A549 (cell line): ENCODE results near the gene APOBEC4. TPM values are rescaled to one million over a fixed set of nuclear protein-coding genes. Genes with fewer than 3 reads are reported as not detected.
A peak's percentile ranks its signal among the peaks of the same experiment; 100 is the strongest.

ENCODE experiments used
- ATAC-seq, 2 experiments: fragments of 200-7000 bp in 1 of 2; fragments of >200 bp in 1 of 2; cut with Nextera tagmentation in 1 of 2; cut with Tn5 transposase in 1 of 2; 3 replicates each; pipeline versions ENCODE4 v1.8.0 to v1.9.1; 2018 to 2020; ENCODE audit warnings: mild to moderate bottlenecking in 1 of 2, moderate library complexity in 1 of 2
- CTCF ChIA-PET: fragments of 300-600 bp; sonication (Branson Sonifier 250); formaldehyde crosslinking; extraction: SDS; loops from one replicate; lab custom pipeline; 2021; ENCODE audit warnings: antibody characterized with exemption, inconsistent platforms; lab: Yijun Ruan, JAX
- POLR2A ChIA-PET: fragments of 350-600 bp; formaldehyde crosslinking; extraction: SDS; loops from one replicate; lab custom pipeline; 2021; ENCODE audit warnings: antibody characterized with exemption, inconsistent platforms; lab: Yijun Ruan, JAX
- DNase-seq, 2 experiments: peaks; one replicate each; pipeline versions ENCODE4 v3.0.0 to v3.0.0-alpha.2; 2011 to 2016; ENCODE audit warnings: low read depth in 1 of 2, low spot score in 1 of 2
- FAIRE-seq: peaks from 2 replicates; lab custom pipeline; 2011; peaks lifted over from hg19 to GRCh38; lab: Jason Lieb, UNC
- H3K27ac ChIP-seq, 2 experiments: fragments of >200 bp; sonication (Bioruptor Twin); formaldehyde crosslinking; 3 replicates each; pipeline ENCODE4 v1.5.1; 2016 to 2017
- H3K4me1 ChIP-seq: fragments of >200 bp; sonication (Bioruptor Twin); formaldehyde crosslinking; 3 replicates; pipeline ENCODE4 v1.6.1; 2016
- H3K4me2 ChIP-seq: fragments of >200 bp; sonication (Bioruptor Twin); formaldehyde crosslinking; 3 replicates; pipeline ENCODE4 v1.6.1; 2016
- H3K4me3 ChIP-seq: fragments of >200 bp; sonication (Bioruptor Twin); formaldehyde crosslinking; 3 replicates; pipeline ENCODE4 v1.5.1; 2016
- H3K9me3 ChIP-seq: fragments of >200 bp; sonication (Bioruptor Twin); formaldehyde crosslinking; 3 replicates; pipeline ENCODE4 v1.6.1; 2016
- BHLHE40 ChIP-seq: IDR thresholded peaks from 2 replicates; pipeline ENCODE4 v1.6.1; 2012; ENCODE audit warnings: low read depth, low read length, inconsistent platforms
- CBX8 ChIP-seq: fragments of 200-600 bp; sonication (generic); IDR thresholded peaks from 2 replicates; pipeline ENCODE4 v1.6.1; 2016
- CEBPB ChIP-seq, 2 experiments: fragments of >200 bp in 1 of 2; sonication (Bioruptor Twin) in 1 of 2; formaldehyde crosslinking in 1 of 2; IDR thresholded peaks; 2 replicates each; pipeline ENCODE4 v1.6.1; 2012 to 2016
- EHMT2 ChIP-seq: fragments of 200-600 bp; sonication (generic); IDR thresholded peaks from 2 replicates; pipeline ENCODE4 v1.6.1; 2016; ENCODE audit warnings: antibody characterized with exemption, low read depth, mild to moderate bottlenecking, moderate library complexity
- EP300 ChIP-seq, 2 experiments: fragments of >200 bp; sonication (Bioruptor Twin); formaldehyde crosslinking; IDR thresholded peaks; 2 replicates in 1 of 2; 3 replicates in 1 of 2; pipeline ENCODE4 v1.6.1; 2016 to 2017
- FOSL2 ChIP-seq, 2 experiments: fragments of 450-650 bp in 1 of 2; fragments of >200 bp in 1 of 2; sonication (Bioruptor Twin) in 1 of 2; formaldehyde crosslinking; IDR thresholded peaks; 2 replicates each; pipeline versions ENCODE4 v1.5.0 to v1.6.1; 2016 to 2020; ENCODE audit warnings: mild to moderate bottlenecking in 1 of 2, moderate library complexity in 1 of 2
- HDAC2 ChIP-seq: fragments of 200-600 bp; sonication (generic); IDR thresholded peaks from 2 replicates; pipeline ENCODE4 v1.6.1; 2016
- HOXA7 ChIP-seq: fragments of 250-450 bp; sonication (Bioruptor Pico); IDR thresholded peaks from 2 replicates; pipeline ENCODE4 v1.5.0; 2020; ENCODE audit warnings: mild to moderate bottlenecking, moderate library complexity
- HOXB5 ChIP-seq: fragments of 250-450 bp; sonication (Bioruptor Pico); IDR thresholded peaks from 2 replicates; pipeline ENCODE4 v1.5.0; 2020; ENCODE audit warnings: mild to moderate bottlenecking, moderate library complexity
- JUN ChIP-seq, 2 experiments: fragments of >200 bp; sonication (Bioruptor Twin); formaldehyde crosslinking; IDR thresholded peaks; 2 replicates in 1 of 2; 3 replicates in 1 of 2; pipeline ENCODE4 v1.6.1; 2016 to 2017
- KDM1A ChIP-seq: fragments of 200-600 bp; sonication (generic); IDR thresholded peaks from 2 replicates; pipeline ENCODE4 v1.6.1; 2016; ENCODE audit warnings: low read depth, mild to moderate bottlenecking
- MYC ChIP-seq: IDR thresholded peaks from 2 replicates; pipeline ENCODE4 v1.6.1; 2012; ENCODE audit warnings: mild to moderate bottlenecking, inconsistent platforms, low read length, improper control_type of control experiment, borderline replicate concordance
- NFE2L2 ChIP-seq: fragments of 150-350 bp; conservative IDR thresholded peaks from 2 replicates; pipeline ENCODE4 v1.6.1; 2014; ENCODE audit warnings: low read length
- NR3C1 ChIP-seq: fragments of >200 bp; sonication (Bioruptor Twin); formaldehyde crosslinking; IDR thresholded peaks from 3 replicates; pipeline ENCODE4 v1.6.1; 2017
- POLR2AphosphoS2 ChIP-seq: conservative IDR thresholded peaks from 2 replicates; pipeline ENCODE4 v1.6.1; 2012; ENCODE audit warnings: low read length, improper control_type of control experiment, inconsistent platforms
- RARB ChIP-seq: fragments of 250-450 bp; sonication (Bioruptor Pico); IDR thresholded peaks from 2 replicates; pipeline ENCODE4 v1.8.0; 2021; ENCODE audit warnings: mild to moderate bottlenecking, moderate library complexity
- RNF2 ChIP-seq: fragments of 200-600 bp; sonication (generic); IDR thresholded peaks from 2 replicates; pipeline ENCODE4 v1.6.1; 2016; ENCODE audit warnings: low read depth, mild to moderate bottlenecking, antibody characterized with exemption, moderate library complexity, borderline replicate concordance
- SMC3 ChIP-seq: fragments of >200 bp; sonication (Bioruptor Twin); formaldehyde crosslinking; IDR thresholded peaks from 3 replicates; pipeline ENCODE4 v1.6.1; 2018; ENCODE audit warnings: inconsistent platforms
- SREBF2 ChIP-seq: fragments of 450-650 bp; IDR thresholded peaks from 2 replicates; pipeline ENCODE4 v1.6.1; 2014; ENCODE audit warnings: mild to moderate bottlenecking, moderate library complexity
- ZNF302 ChIP-seq: fragments of 250-450 bp; sonication (Bioruptor Pico); IDR thresholded peaks from 2 replicates; pipeline ENCODE4 v1.9.0; 2021; ENCODE audit warnings: inconsistent platforms, mild to moderate bottlenecking, moderate library complexity
- ZSCAN20 ChIP-seq: fragments of 250-450 bp; sonication (Bioruptor Pico); IDR thresholded peaks from 2 replicates; pipeline ENCODE4 v1.8.0; 2022; ENCODE audit warnings: mild to moderate bottlenecking, moderate library complexity
- WGBS: methylation state at CpG from one replicate; pipeline ENCODE4 v1.1.6; 2017; ENCODE audit errors: missing lambda C conversion rate; 5-methylcytosine and 5-hydroxymethylcytosine counted together
- polyA plus RNA-seq, 4 experiments: library from polyadenylated mRNA; depleted of rRNA in 3 of 4; stranded (reverse); fragments of >200 nt; fragmentation: RNase III in 1 of 4; extraction: RNeasy Plus Mini Kit Qiagen cat#74134 plus additional on column Dnase treatment in 1 of 4; gene quantifications; 2 replicates in 3 of 4; 3 replicates in 1 of 4; pipeline ENCODE4 v1.2.3, GENCODE V29; 2011 to 2017
- TF ChIP-seq, protein P1 (sequence below): fragments of 200-600 bp; sonication (generic); IDR thresholded peaks from 2 replicates; pipeline ENCODE4 v1.6.1; 2016; ENCODE audit warnings: antibody characterized with exemption, mild to moderate bottlenecking, moderate library complexity
- TF ChIP-seq, protein P2 (sequence below): fragments of >200 bp; sonication (Bioruptor Twin); formaldehyde crosslinking; IDR thresholded peaks from 2 replicates; pipeline ENCODE4 v1.6.1; 2016
- TF ChIP-seq, protein P3 (sequence below): fragments of >200 bp; sonication (Bioruptor Twin); formaldehyde crosslinking; IDR thresholded peaks from 3 replicates; pipeline ENCODE4 v1.6.1; 2016
- TF ChIP-seq, protein P4 (sequence below): fragments of 150-350 bp; IDR thresholded peaks from 2 replicates; pipeline ENCODE4 v1.6.1; 2014; ENCODE audit warnings: low read depth, mild to moderate bottlenecking, low read length
- TF ChIP-seq, protein P5 (sequence below): fragments of 250-450 bp; sonication (Bioruptor Pico); IDR thresholded peaks from 2 replicates; pipeline ENCODE4 v1.5.0; 2021; ENCODE audit warnings: mild to moderate bottlenecking, moderate library complexity, borderline replicate concordance
- TF ChIP-seq, protein P6 (sequence below): IDR thresholded peaks from 2 replicates; pipeline ENCODE4 v1.6.1; 2012

APOBEC4 gene
- polyA plus RNA-seq, 2 of the 4 experiments (the other 2 are of a cell fraction) = not detected

DNA sequence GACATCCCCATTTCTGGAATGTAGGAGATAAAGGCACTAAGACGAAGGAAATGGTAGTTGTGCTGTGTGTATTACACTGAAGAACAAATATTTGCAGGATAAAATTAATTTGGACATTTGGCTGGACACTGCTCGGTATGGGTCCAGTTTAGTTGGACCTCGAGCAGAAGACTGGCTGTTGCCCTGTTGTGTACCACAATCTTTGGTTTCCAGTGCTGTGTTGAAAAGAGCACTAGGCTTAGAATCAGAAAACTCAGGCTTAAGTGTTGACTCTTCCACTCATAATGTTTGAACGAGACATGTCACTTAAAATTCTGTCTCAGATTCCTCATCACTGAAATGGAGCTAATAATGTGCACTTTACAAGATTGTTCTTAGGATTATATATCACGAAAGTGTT lies 16.3 kb downstream of the APOBEC4 start:
- FAIRE-seq (no peak), DNase-seq (no peak), ATAC-seq (no peak)
- 45% methylated on average over 5 of the region's 5 CpGs for WGBS
- Histone ChIP-seq H3K4me3 (peak overlapping the region; percentile 96), H3K9me3 (no peaks in the 10 kb centered on the region), H3K4me1 (peaks cover 17% of the 10 kb centered on the region), H3K27ac (no peak overlapping the region), H3K4me2 (peak overlapping the region; percentile 97)
- ChIA-PET CTCF (interaction anchor here (1.0 kb wide), 2 partner anchors 19 to 130 kb away, joined by 3 to 4 read pairs; no protein-coding TSS in a partner anchor), POLR2A (no interaction called here)
- TF ChIP-seq, protein P1, sequence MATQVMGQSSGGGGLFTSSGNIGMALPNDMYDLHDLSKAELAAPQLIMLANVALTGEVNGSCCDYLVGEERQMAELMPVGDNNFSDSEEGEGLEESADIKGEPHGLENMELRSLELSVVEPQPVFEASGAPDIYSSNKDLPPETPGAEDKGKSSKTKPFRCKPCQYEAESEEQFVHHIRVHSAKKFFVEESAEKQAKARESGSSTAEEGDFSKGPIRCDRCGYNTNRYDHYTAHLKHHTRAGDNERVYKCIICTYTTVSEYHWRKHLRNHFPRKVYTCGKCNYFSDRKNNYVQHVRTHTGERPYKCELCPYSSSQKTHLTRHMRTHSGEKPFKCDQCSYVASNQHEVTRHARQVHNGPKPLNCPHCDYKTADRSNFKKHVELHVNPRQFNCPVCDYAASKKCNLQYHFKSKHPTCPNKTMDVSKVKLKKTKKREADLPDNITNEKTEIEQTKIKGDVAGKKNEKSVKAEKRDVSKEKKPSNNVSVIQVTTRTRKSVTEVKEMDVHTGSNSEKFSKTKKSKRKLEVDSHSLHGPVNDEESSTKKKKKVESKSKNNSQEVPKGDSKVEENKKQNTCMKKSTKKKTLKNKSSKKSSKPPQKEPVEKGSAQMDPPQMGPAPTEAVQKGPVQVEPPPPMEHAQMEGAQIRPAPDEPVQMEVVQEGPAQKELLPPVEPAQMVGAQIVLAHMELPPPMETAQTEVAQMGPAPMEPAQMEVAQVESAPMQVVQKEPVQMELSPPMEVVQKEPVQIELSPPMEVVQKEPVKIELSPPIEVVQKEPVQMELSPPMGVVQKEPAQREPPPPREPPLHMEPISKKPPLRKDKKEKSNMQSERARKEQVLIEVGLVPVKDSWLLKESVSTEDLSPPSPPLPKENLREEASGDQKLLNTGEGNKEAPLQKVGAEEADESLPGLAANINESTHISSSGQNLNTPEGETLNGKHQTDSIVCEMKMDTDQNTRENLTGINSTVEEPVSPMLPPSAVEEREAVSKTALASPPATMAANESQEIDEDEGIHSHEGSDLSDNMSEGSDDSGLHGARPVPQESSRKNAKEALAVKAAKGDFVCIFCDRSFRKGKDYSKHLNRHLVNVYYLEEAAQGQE = no peak
- TF ChIP-seq HOXB5 (CRISPR knock-in tag) (no peak), EP300 (IDR thresholded peaks at IDR 0.05) (no peak), BHLHE40 (no peak), HDAC2 (no peak), POLR2AphosphoS2 (no peak), RNF2 (no peak), KDM1A (no peak), MYC (no peak), EHMT2 (no peak), SREBF2 (no peak), CBX8 (no peak), NFE2L2 (no peak)
- TF ChIP-seq, protein P2, sequence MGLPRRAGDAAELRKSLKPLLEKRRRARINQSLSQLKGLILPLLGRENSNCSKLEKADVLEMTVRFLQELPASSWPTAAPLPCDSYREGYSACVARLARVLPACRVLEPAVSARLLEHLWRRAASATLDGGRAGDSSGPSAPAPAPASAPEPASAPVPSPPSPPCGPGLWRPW = no peak

DNA sequence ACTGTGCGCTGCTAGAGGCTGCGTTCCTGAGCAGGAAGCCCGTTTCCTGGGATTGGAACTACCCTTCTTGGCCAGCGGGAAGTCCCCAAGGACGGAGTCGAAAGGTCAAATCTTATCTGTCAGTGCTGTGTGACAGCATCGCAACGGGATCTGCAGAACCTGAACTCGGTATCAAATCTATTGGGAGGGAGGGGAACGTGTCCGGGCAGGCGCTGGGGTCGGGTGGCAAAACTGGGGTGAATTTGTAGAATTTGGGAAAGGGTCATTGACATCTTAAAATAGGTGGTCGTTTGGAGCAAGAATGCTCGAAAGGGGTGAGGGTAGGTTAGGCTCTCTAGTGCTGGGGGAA lies 16.8 kb downstream of the APOBEC4 start:
- Histone ChIP-seq H3K27ac (peak overlapping the region in 1 of 2 experiments; percentile 54; a peak in 2 of 6 replicates), H3K4me1 (peaks cover 21% of the 10 kb centered on the region)
- CTCF ChIA-PET = no interaction called here
- TF ChIP-seq FOSL2 (IDR thresholded peaks at IDR 0.05) (no peak), FOSL2 (CRISPR knock-in tag; IDR thresholded peaks at IDR 0.05) (no peak), MYC (no peak), ZSCAN20 (CRISPR knock-in tag) (no peak), ZNF302 (no peak), POLR2AphosphoS2 (no peak), BHLHE40 (no peak), KDM1A (no peak), HOXA7 (no peak), CEBPB (IDR thresholded peaks at IDR 0.05) (no peak), RARB (CRISPR knock-in tag) (no peak), SMC3 (no peak), JUN (IDR thresholded peaks at IDR 0.05) (no peak), NR3C1 (no peak)
- TF ChIP-seq, protein P3, sequence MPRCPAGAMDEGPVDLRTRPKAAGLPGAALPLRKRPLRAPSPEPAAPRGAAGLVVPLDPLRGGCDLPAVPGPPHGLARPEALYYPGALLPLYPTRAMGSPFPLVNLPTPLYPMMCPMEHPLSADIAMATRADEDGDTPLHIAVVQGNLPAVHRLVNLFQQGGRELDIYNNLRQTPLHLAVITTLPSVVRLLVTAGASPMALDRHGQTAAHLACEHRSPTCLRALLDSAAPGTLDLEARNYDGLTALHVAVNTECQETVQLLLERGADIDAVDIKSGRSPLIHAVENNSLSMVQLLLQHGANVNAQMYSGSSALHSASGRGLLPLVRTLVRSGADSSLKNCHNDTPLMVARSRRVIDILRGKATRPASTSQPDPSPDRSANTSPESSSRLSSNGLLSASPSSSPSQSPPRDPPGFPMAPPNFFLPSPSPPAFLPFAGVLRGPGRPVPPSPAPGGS = no peak
- TF ChIP-seq, protein P4, sequence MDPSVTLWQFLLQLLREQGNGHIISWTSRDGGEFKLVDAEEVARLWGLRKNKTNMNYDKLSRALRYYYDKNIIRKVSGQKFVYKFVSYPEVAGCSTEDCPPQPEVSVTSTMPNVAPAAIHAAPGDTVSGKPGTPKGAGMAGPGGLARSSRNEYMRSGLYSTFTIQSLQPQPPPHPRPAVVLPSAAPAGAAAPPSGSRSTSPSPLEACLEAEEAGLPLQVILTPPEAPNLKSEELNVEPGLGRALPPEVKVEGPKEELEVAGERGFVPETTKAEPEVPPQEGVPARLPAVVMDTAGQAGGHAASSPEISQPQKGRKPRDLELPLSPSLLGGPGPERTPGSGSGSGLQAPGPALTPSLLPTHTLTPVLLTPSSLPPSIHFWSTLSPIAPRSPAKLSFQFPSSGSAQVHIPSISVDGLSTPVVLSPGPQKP = no peak
- TF ChIP-seq, protein P5, sequence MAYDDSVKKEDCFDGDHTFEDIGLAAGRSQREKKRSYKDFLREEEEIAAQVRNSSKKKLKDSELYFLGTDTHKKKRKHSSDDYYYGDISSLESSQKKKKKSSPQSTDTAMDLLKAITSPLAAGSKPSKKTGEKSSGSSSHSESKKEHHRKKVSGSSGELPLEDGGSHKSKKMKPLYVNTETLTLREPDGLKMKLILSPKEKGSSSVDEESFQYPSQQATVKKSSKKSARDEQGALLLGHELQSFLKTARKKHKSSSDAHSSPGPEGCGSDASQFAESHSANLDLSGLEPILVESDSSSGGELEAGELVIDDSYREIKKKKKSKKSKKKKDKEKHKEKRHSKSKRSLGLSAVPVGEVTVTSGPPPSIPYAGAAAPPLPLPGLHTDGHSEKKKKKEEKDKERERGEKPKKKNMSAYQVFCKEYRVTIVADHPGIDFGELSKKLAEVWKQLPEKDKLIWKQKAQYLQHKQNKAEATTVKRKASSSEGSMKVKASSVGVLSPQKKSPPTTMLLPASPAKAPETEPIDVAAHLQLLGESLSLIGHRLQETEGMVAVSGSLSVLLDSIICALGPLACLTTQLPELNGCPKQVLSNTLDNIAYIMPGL (CRISPR knock-in tag) = no peak
- TF ChIP-seq, protein P6, sequence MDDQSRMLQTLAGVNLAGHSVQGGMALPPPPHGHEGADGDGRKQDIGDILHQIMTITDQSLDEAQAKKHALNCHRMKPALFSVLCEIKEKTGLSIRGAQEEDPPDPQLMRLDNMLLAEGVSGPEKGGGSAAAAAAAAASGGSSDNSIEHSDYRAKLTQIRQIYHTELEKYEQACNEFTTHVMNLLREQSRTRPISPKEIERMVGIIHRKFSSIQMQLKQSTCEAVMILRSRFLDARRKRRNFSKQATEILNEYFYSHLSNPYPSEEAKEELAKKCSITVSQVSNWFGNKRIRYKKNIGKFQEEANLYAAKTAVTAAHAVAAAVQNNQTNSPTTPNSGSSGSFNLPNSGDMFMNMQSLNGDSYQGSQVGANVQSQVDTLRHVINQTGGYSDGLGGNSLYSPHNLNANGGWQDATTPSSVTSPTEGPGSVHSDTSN = no peak

More for the DNA sequence above, 16.8 kb downstream of the APOBEC4 start:
- Histone ChIP-seq H3K9me3 (no peaks in the 10 kb centered on the region), H3K4me3 (peak overlapping the region; percentile 96), H3K4me2 (peak overlapping the region; percentile 97)
- 2% methylated on average over 15 of the region's 15 CpGs for WGBS
- FAIRE-seq (no peak), DNase-seq (no peak), ATAC-seq (no peak; a peak in 1 of 6 replicates)
- POLR2A ChIA-PET = interaction anchor here (0.6 to 0.7 kb wide), 3 partner anchors 11 to 674 kb away, joined by 3 to 4 read pairs (median 4); partner anchors contain the start of gene SMG7
